ENCODE measurements around the gene DERA. TPM values are rescaled to one million over a fixed set of nuclear protein-coding genes. Genes with fewer than 3 reads are reported as not detected.

DERA gene
- total RNA-seq, 1 donor from 2014 or later = 52.6 TPM

GRCh38 chr12:15982071-15982470 lies 70.9 kb downstream of the DERA start:
- TF ChIP-seq CTCF (conservative IDR thresholded peaks at IDR 0.05; ENCODE audit: low read depth, low read length) = no peak
- no peak for DNase-seq (ENCODE audit: low read depth)
- H3K4me3 ChIP-seq (ENCODE audit: low read depth, low read length) = no peak overlapping the region

GRCh38 chr12:15982471-15982870 lies 71.3 kb downstream of the DERA start:
- no peak overlapping the region for H3K4me3 ChIP-seq (ENCODE audit: low read depth, low read length)
- no peak for DNase-seq (ENCODE audit: low read depth)
- TF ChIP-seq CTCF (conservative IDR thresholded peaks at IDR 0.05; ENCODE audit: low read depth, low read length) = peak; percentile 63

GRCh38 chr12:15982921-15983320 lies 71.8 kb downstream of the DERA start:
- no peak overlapping the region for H3K4me3 ChIP-seq (ENCODE audit: low read depth, low read length)
- no peak for TF ChIP-seq CTCF (conservative IDR thresholded peaks at IDR 0.05; ENCODE audit: low read depth, low read length)
- no peak for DNase-seq (ENCODE audit: low read depth)

- H3K4me3 ChIP-seq (ENCODE audit: low read depth, low read length) = no peak overlapping the region
- TF ChIP-seq CTCF (conservative IDR thresholded peaks at IDR 0.05; ENCODE audit: low read depth, low read length) = no peak
- no peak for DNase-seq (ENCODE audit: low read depth)
Observed at GRCh38 chr12:15984097-15984800, 73.1 kb downstream of the DERA start.

- H3K4me3 ChIP-seq (ENCODE audit: low read depth, low read length) = no peak overlapping the region
- DNase-seq (ENCODE audit: low read depth) = no peak
- TF ChIP-seq CTCF (conservative IDR thresholded peaks at IDR 0.05; ENCODE audit: low read depth, low read length) = no peak
Observed at GRCh38 chr12:15984963-15985362, 73.8 kb downstream of the DERA start.

GRCh38 chr12:15987696-15988095 lies 76.6 kb downstream of the DERA start:
- no peak for DNase-seq (ENCODE audit: low read depth)
- no peak overlapping the region for H3K4me3 ChIP-seq (ENCODE audit: low read depth, low read length)
- TF ChIP-seq CTCF (conservative IDR thresholded peaks at IDR 0.05; ENCODE audit: low read depth, low read length) = no peak

All from epithelial cell of proximal tubule (primary cell).